Upper lobe of left lung (tissue), 6 donors: ENCODE measurements around the gene STXBP6. TPM values are rescaled to one million over a fixed set of nuclear protein-coding genes. Genes with fewer than 3 reads are reported as not detected.
A peak's percentile ranks its signal among the peaks of the same experiment; 100 is the strongest.

Experiments
- ATAC-seq, 2 donors: fragments of 200-7000 bp; cut with Tn5 transposase; one replicate each; pipeline ENCODE4 v1.9.1; 2022; ENCODE audit warnings: mild to moderate bottlenecking in 2 of 2, moderate library complexity in 2 of 2; ENCODE audit not compliant: low FRiP score in 2 of 2
- DNase-seq, 2 donors: peaks; one replicate each; pipeline ENCODE4 v3.0.0-alpha.2; 2019 to 2020
- H3K27ac ChIP-seq, 4 donors: fragments of 200-600 bp; sonication (generic); one replicate each; pipeline ENCODE4 v1.5.1; 2016 to 2019
- H3K27me3 ChIP-seq, 4 donors: fragments of 200-600 bp; sonication (generic); one replicate each; pipeline ENCODE4 v1.5.1; 2017 to 2019
- H3K36me3 ChIP-seq, 4 donors: fragments of 200-600 bp; sonication (generic); one replicate each; pipeline ENCODE4 v1.5.1; 2016 to 2019
- H3K4me1 ChIP-seq, 4 donors: fragments of 200-600 bp; sonication (generic); one replicate each; pipeline ENCODE4 v1.5.1; 2018 to 2019
- H3K4me3 ChIP-seq, 4 donors: fragments of 200-600 bp; sonication (generic); one replicate each; pipeline ENCODE4 v1.5.1; 2017 to 2019; ENCODE audit warnings: mild to moderate bottlenecking in 2 of 4, moderate library complexity in 1 of 4
- H3K9me3 ChIP-seq, 4 donors: fragments of 200-600 bp; sonication (generic); one replicate each; pipeline ENCODE4 v1.5.1; 2018 to 2019
- EP300 ChIP-seq, 4 donors: sonication (generic); formaldehyde crosslinking; IDR thresholded peaks; one replicate each; pipeline ENCODE4 v1.5.1; 2017; ENCODE audit warnings: antibody characterized with exemption in 4 of 4, control low read depth in 2 of 4
- POLR2A ChIP-seq, 4 donors: fragments of 450-650 bp; IDR thresholded peaks; one replicate each; pipeline ENCODE4 v1.5.1; 2016 to 2017; ENCODE audit warnings: antibody characterized with exemption in 4 of 4, mild to moderate bottlenecking in 2 of 4
- POLR2AphosphoS5 ChIP-seq, 2 donors: sonication (generic); formaldehyde crosslinking; IDR thresholded peaks; one replicate each; pipeline ENCODE4 v1.5.1; 2017; ENCODE audit warnings: antibody characterized with exemption in 2 of 2
- whole genome bisulfite sequencing, 2 donors: methylation state at CpG; one replicate each; pipeline ENCODE4 v1.1.5; 2017 to 2018; 5-methylcytosine and 5-hydroxymethylcytosine counted together
- total RNA-seq, 6 donors: library from RNA; depleted of rRNA in 4 of 6; stranded (reverse); fragments of >200 nt in 4 of 6; gene quantifications; one replicate each; pipeline versions ENCODE4 v1.1.0 to v1.2.1, GENCODE V29; 2016 to 2021
- TF ChIP-seq, protein P1 (sequence below), 6 experiments: fragments of 450-650 bp in 4 of 6; fragments of 200-600 bp in 2 of 6; sonication (generic) in 2 of 6; IDR thresholded peaks; one replicate each; pipeline ENCODE4 v1.5.1; 2016 to 2019; ENCODE audit warnings: antibody characterized with exemption in 6 of 6
- donor health status: DM: no; HTN: no; CAD: no; lungs with moderate emphysema.
- donor health status: DM: no; HTN: yes; CAD: no; lungs with severe emphysema.

Gene STXBP6
- total RNA-seq, 6 donors from 2014 or later, result 13.6 to 38.3 (median 23.7) TPM

DNA sequence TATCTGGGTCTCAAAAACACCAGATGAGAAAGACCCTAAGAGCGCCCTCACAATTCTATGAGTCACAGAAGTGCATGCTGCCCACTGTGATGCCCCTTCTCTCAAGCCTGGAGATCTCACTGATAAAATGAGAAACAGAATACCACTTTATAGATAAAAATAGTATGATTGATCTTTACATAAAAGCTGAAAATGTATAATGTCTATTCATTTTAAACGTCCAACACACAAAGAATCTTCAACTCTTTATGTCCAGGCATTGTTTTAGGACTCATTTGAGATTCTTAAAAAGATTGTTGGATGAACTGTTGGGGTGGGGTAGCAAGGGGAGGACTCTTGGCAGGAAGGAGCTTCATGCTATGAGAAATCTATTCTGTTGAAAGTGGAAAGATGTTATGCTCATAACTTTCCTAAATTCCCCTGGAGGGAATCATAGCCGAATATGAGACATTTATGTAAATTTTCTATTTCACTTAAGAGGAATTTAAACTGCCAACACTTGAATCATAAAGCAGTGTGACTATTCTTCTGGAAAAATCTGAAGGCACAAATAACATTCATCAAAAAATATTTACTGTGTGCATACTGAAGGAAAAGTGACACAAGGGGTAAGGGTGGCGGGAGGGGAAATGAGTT, 174.6 kb downstream of the STXBP6 start:
- ATAC-seq (no peak), DNase-seq (no peak)
- TF ChIP-seq EP300 (IDR thresholded peaks at IDR 0.05), result no peak
- TF ChIP-seq, protein P1, sequence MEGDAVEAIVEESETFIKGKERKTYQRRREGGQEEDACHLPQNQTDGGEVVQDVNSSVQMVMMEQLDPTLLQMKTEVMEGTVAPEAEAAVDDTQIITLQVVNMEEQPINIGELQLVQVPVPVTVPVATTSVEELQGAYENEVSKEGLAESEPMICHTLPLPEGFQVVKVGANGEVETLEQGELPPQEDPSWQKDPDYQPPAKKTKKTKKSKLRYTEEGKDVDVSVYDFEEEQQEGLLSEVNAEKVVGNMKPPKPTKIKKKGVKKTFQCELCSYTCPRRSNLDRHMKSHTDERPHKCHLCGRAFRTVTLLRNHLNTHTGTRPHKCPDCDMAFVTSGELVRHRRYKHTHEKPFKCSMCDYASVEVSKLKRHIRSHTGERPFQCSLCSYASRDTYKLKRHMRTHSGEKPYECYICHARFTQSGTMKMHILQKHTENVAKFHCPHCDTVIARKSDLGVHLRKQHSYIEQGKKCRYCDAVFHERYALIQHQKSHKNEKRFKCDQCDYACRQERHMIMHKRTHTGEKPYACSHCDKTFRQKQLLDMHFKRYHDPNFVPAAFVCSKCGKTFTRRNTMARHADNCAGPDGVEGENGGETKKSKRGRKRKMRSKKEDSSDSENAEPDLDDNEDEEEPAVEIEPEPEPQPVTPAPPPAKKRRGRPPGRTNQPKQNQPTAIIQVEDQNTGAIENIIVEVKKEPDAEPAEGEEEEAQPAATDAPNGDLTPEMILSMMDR (IDR thresholded peaks at IDR 0.05), result no peak
- no peak for TF ChIP-seq POLR2A (IDR thresholded peaks at IDR 0.05)
- no peak for TF ChIP-seq POLR2AphosphoS5 (IDR thresholded peaks at IDR 0.05)

DNA sequence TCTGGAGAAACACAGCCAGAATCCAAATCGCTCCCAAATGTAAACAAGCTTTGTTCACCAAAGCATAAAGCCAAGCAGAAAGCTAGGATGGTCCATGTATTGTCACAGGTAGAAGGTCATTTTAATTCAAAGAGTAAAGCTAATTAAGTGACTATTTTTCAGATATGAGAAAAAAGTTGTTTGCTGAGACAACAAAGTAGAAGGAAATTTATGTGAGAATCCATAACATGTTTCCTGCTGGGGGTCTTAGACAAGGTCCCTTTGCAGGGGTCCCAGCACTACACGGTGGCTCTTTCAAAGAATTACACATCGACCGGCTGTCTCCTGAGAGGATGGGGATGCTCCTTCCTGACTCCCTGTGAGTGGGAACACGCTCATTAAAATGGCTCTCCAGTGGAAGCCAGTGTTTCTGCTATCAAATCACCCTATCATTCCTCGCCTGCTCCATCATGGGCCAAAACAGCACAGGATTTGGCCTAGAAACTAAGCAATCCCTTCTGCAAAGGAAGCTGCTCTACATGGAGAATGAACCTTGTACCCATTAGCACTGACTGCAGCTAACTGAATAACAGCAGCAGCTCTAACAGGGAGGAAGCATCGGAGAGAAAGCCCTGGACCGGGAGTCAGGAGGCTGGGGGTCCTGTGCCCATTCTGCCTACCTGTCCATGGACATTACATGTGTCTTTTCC, 175.3 kb downstream of the STXBP6 start:
- 91% methylated on average over 8 of the region's 8 CpGs for WGBS, 2 donors
- Histone ChIP-seq H3K4me3 (no peak overlapping the region), H3K36me3 (no peaks in the 10 kb centered on the region), H3K27me3 (no peaks in the 10 kb centered on the region), H3K27ac (peak overlapping the region in 2 of 4 donors; percentile 23 to 67), H3K4me1 (peaks cover 0 to 33% (median 24%) of the 10 kb centered on the region in 4 donors), H3K9me3 (no peaks in the 10 kb centered on the region)
- DNase-seq, result no peak
- TF ChIP-seq, protein P1 (IDR thresholded peaks at IDR 0.05), result no peak
- TF ChIP-seq EP300 (IDR thresholded peaks at IDR 0.05), result no peak
- no peak for ATAC-seq

More for the DNA sequence above, 174.6 kb downstream of the STXBP6 start:
- Histone ChIP-seq H3K9me3 (no peaks in the 10 kb centered on the region), H3K36me3 (no peaks in the 10 kb centered on the region), H3K4me3 (no peak overlapping the region), H3K27ac (peak overlapping the region in 2 of 4 donors; percentile 23 to 67), H3K27me3 (no peaks in the 10 kb centered on the region), H3K4me1 (peaks cover 0 to 34% (median 25%) of the 10 kb centered on the region in 4 donors)
- WGBS, 2 donors, result 67 to 79% methylated on average over 4 of the region's 4 CpGs

DNA sequence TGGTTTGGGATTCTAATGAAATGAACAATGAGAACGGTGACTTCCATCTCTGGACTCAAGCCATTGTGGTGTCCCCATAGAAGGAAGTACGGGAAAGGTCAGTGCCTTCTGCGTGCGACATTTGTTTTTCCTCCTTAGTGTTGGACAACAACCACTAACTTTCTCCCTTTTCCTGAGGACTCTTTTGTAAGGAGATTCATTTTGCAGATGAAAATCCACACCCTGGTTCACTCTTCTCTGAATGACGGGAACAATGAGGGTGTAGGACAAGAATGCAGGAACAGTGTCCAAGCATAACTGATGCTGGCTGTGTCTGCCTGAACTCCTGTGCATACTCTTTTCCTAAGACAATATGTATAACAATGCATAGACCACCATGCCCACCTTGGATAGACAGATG, 176.4 kb downstream of the STXBP6 start:
- TF ChIP-seq, protein P1 (IDR thresholded peaks at IDR 0.05), result no peak
- peak in 1 of 2 donors; percentile 38 for TF ChIP-seq POLR2AphosphoS5 (IDR thresholded peaks at IDR 0.05)

DNA sequence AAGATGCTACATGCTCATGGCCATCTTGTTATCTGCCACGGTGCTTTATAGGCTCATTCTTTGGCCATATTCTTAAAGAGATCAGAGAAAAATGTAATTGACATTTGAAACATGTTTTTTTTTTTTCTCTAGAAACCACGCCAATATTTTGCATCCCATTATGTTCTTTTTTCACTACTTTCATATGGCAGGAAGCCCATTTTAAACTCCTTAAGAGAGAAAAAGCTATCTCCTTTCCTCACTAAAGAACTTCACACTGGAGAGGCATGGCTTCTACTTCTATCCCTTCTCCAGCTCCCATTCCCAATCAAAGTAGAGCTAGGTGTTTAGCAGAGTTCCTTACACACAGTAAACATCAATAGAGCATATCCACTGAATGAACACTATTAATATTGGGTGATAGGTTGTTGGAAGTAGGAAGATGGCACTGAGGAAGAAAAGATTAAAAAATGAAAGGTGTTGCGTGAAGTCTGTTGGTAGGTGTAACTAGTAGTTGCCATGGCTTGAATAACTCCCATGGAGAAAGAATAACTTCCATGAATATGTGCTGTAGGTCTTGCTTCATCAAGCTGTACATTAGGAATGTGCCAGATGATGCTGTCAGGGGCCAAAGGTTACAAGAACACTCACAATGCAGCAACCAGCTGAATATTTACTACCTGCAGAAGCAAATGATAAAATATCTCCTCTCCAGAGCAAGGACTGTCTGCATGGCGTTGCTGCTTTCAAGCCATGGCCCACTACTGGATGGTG, 178.8 kb downstream of the STXBP6 start:
- no peak overlapping the region for H3K27ac ChIP-seq
- no peak overlapping the region for H3K4me3 ChIP-seq
- H3K9me3 ChIP-seq, result no peaks in the 10 kb centered on the region
- ATAC-seq (no peak), DNase-seq (no peak)
- TF ChIP-seq, protein P1 (IDR thresholded peaks at IDR 0.05), result no peak
- TF ChIP-seq POLR2A (IDR thresholded peaks at IDR 0.05), result no peak
- peaks cover 0 to 23% (median 11%) of the 10 kb centered on the region in 4 donors for H3K4me1 ChIP-seq
- no peaks in the 10 kb centered on the region for H3K36me3 ChIP-seq
- H3K27me3 ChIP-seq, result no peaks in the 10 kb centered on the region
- WGBS, 2 donors, result 85 to 87% methylated on average over 4 of the region's 4 CpGs

More for the DNA sequence above, 176.4 kb downstream of the STXBP6 start:
- peaks cover 0 to 33% (median 21%) of the 10 kb centered on the region in 4 donors for H3K4me1 ChIP-seq
- ATAC-seq (no peak), DNase-seq (no peak)
- WGBS, 2 donors, result 61 to 73% methylated on average over 5 of the region's 5 CpGs
- peak overlapping the region in 1 of 4 donors; percentile 60 for H3K27ac ChIP-seq
- no peaks in the 10 kb centered on the region for H3K27me3 ChIP-seq
- H3K9me3 ChIP-seq, result no peaks in the 10 kb centered on the region
- H3K4me3 ChIP-seq, result no peak overlapping the region
- no peaks in the 10 kb centered on the region for H3K36me3 ChIP-seq
